ENCODE data around the gene AMY2A. TPM values are rescaled to one million over a fixed set of nuclear protein-coding genes. Genes with fewer than 3 reads are reported as not detected.
"Not testable (repeated sequence)": the region's sequence is repeated elsewhere in the genome, so short reads cannot be mapped to it uniquely, and the experiment has no call there.

The AMY2A gene
- total RNA-seq, 1 donor from 2014 or later, result not detected

- TF ChIP-seq, protein P1, sequence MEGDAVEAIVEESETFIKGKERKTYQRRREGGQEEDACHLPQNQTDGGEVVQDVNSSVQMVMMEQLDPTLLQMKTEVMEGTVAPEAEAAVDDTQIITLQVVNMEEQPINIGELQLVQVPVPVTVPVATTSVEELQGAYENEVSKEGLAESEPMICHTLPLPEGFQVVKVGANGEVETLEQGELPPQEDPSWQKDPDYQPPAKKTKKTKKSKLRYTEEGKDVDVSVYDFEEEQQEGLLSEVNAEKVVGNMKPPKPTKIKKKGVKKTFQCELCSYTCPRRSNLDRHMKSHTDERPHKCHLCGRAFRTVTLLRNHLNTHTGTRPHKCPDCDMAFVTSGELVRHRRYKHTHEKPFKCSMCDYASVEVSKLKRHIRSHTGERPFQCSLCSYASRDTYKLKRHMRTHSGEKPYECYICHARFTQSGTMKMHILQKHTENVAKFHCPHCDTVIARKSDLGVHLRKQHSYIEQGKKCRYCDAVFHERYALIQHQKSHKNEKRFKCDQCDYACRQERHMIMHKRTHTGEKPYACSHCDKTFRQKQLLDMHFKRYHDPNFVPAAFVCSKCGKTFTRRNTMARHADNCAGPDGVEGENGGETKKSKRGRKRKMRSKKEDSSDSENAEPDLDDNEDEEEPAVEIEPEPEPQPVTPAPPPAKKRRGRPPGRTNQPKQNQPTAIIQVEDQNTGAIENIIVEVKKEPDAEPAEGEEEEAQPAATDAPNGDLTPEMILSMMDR (conservative IDR thresholded peaks at IDR 0.05; ENCODE audit: low read depth, low read length), result no peak
- no peak for DNase-seq (ENCODE audit: low read depth)
- no peak overlapping the region for H3K4me3 ChIP-seq (ENCODE audit: low read depth, low read length)
Observed at GRCh38 chr1:103616362-103616761, 865 bp upstream of the AMY2A start.

DNA sequence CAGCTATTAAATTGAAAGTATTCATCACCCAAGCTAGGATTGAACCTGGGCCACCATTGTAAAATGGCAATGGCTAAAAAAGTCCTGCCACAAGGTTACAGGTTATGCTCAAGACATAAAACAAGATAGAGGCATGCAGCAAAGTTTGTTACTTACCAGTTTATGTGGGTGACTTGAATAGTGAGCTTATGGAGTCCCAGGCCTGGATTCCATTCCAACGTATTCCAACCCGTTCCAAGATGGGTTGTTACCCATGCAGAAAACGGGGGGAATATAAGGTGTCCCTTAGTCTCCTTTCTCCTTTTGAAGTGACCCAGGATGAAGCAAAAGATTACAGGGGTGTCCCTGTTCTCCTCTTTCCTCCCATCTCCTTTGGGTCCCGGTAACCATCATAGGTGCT is 10.2 kb downstream of the AMY2A start:
- H3K4me3 ChIP-seq (ENCODE audit: low read depth, low read length); DNase-seq (ENCODE audit: low read depth): not testable (repeated sequence)

- H3K4me3 ChIP-seq (ENCODE audit: low read depth, low read length); DNase-seq (ENCODE audit: low read depth): not testable (repeated sequence)
Observed at GRCh38 chr1:103641194-103641593, 24.0 kb downstream of the AMY2A start.

DNA sequence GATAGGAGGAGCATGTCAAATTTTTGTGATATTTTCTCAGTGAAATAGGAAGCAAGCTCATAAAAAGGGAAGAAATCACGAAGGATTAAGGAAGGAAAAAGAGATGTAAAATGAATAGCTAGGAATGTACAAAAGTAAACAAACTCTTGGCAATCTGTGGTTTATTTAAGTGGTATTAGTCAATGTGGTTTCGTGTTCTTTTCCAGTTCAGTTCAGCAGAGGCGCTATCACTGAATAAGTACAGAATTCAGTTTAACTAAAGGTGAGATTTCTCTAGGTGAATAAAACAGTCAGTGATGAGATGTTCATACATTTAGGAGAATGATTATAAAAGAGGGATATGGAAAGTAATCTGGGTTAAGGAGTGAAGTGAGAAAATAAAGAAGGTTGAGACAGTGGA is 26.7 kb downstream of the AMY2A start:
- not testable (repeated sequence) for H3K4me3 ChIP-seq (ENCODE audit: low read depth, low read length)

GRCh38 chr1:103650305-103650704 is 33.1 kb downstream of the AMY2A start:
- H3K4me3 ChIP-seq (ENCODE audit: low read depth, low read length), result not testable (repeated sequence)

More for the DNA sequence above, 26.7 kb downstream of the AMY2A start:
- DNase-seq (ENCODE audit: low read depth), result not testable (repeated sequence)

GRCh38 chr1:103650889-103651288 is 33.7 kb downstream of the AMY2A start:
- not testable (repeated sequence) for DNase-seq (ENCODE audit: low read depth); H3K4me3 ChIP-seq (ENCODE audit: low read depth, low read length)

More at GRCh38 chr1:103650305-103650704, 33.1 kb downstream of the AMY2A start:
- not testable (repeated sequence) for DNase-seq (ENCODE audit: low read depth)

DNA sequence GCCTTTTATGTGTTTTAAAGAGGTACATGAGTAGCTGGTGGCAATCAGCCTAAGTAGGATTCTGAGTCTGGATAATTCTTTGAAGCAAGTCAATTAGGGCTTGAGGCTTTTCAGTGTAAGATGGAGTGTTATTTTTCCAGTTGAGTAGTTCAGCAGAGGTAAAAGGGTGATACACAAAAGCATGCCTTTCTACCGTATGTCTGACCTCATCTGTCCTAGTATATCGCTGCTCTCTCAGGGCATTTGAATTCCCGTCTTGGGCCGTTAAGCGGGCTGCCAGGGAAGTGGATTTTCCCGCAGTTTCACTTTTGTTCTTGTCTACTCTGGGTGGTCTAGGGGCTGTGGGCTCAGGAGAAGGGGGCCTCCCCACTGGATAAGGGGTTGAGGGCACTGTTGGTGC is 36.9 kb downstream of the AMY2A start:
- DNase-seq (ENCODE audit: low read depth); H3K4me3 ChIP-seq (ENCODE audit: low read depth, low read length): not testable (repeated sequence)

DNA sequence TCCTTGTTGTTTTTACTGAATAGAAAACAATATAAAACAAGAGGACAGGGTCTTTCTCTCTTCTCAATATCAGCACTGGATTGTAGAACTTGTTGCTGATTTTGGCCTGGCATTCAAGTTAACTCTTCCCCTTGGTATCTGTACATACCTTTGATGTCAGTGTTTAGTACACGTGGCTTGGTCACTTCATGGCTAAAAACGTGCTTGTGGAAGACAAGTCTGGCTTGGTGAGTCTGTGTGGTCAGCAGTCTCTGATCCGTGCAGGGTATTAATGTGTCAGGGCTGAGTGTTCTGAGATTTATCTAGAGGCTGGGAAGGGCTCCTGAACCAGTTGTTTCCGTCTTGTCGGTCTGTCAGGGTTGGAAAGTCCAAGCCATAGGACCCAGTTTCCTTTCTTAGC is 38.2 kb downstream of the AMY2A start, which contains the start of gene AMY1A:
Gene AMY1A, plus strand, starts transcription at position 301 of the 400 bp plus-strand sequence. CDS start 571 bp downstream, outside the sequence.
- not testable (repeated sequence) for H3K4me3 ChIP-seq (ENCODE audit: low read depth, low read length); DNase-seq (ENCODE audit: low read depth)

Other genes starting within 250 kb of the AMY2A start
- gene RNPC3, start 91.7 kb upstream of the AMY2A start, total RNA-seq, result 5.1 and 6.4 TPM in 2 replicates
- 0.65 and 2.9 TPM in 2 replicates for gene AMY2B, start 45.8 kb upstream of the AMY2A start, total RNA-seq
- not detected in 2 replicates for gene AMY1A, start 38.3 kb downstream of the AMY2A start, total RNA-seq
- not detected in 2 replicates for gene AMY1B, start 78.8 kb downstream of the AMY2A start, total RNA-seq
- not detected in 2 replicates for gene AMY1C, start 132.5 kb downstream of the AMY2A start, total RNA-seq